Measurements from ENCODE around the gene SNAP91.
"Not testable (repeated sequence)": the region's sequence is repeated elsewhere in the genome, so short reads cannot be mapped to it uniquely, and the experiment has no call there.

The SNAP91 gene

DNA sequence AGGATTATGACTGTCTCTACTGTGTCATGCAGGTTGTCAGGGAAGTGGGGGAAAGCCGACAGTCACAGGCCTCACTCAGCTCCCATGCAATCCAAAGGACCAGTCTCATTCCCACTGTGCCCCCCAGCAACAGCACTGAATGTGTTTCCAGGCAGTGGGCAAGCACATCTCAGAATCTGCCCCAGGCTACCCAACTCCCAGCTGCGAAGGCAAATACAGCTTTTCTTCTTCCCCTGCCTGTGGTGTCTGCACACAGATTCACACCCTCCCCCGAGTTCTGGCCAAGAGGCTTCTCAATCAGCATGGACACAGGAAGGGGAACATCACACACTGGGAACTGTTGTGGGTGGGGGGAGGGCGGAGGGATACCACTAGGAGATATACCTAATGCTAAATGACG lies 75.3 kb downstream of the SNAP91 start:
- TF ChIP-seq, protein P1, sequence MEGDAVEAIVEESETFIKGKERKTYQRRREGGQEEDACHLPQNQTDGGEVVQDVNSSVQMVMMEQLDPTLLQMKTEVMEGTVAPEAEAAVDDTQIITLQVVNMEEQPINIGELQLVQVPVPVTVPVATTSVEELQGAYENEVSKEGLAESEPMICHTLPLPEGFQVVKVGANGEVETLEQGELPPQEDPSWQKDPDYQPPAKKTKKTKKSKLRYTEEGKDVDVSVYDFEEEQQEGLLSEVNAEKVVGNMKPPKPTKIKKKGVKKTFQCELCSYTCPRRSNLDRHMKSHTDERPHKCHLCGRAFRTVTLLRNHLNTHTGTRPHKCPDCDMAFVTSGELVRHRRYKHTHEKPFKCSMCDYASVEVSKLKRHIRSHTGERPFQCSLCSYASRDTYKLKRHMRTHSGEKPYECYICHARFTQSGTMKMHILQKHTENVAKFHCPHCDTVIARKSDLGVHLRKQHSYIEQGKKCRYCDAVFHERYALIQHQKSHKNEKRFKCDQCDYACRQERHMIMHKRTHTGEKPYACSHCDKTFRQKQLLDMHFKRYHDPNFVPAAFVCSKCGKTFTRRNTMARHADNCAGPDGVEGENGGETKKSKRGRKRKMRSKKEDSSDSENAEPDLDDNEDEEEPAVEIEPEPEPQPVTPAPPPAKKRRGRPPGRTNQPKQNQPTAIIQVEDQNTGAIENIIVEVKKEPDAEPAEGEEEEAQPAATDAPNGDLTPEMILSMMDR (IDR thresholded peaks at IDR 0.05; ENCODE audit: low read depth, low read length, missing control alignments), result no peak
- no peak overlapping the region for H3K4me3 ChIP-seq (ENCODE audit: low read depth, low read length)
- no peak for DNase-seq (ENCODE audit: low read depth)

DNA sequence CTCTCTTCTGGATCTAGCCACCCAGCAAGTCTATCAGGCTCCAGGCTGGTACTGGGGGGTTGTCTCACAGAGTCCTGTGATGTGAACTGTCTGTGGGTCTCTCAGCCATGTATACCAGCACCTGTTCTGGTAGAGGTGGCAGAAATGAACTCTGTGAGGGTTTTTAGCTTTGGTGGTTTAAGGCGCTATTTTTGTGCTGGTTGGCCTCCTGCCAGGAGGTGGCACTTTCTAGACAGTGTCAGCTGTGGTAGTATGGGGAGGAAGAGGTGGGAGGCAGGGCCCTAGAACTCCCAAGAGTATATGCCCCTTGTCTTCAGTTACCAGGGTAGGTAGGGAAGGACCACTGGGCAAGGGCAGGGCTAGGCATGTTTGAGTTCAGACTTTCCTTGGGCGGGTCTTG lies 75.8 kb downstream of the SNAP91 start:
- no peak overlapping the region for H3K4me3 ChIP-seq (ENCODE audit: low read depth, low read length)
- TF ChIP-seq, protein P1 (IDR thresholded peaks at IDR 0.05; ENCODE audit: low read depth, low read length, missing control alignments), result no peak
- no peak for DNase-seq (ENCODE audit: low read depth)

DNA sequence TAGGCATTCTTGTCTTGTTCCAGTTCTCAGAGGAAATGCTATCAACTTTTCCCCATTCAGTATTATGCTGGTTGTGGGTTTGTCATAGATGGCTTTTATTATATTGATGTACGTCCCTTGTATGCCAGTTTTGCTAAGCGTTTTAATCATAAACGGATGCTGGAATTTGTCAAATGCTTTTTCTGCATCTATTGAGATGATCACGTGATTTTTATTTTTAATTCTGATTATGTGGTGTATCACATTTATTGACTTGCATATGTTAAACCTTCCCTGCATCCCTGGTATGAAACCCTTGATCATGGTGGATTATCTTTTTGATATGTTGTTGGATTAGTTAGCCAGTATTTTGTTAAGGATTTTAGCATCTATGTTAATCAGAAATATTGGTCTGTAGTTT lies 79.0 kb downstream of the SNAP91 start:
- H3K4me3 ChIP-seq (ENCODE audit: low read depth, low read length); DNase-seq (ENCODE audit: low read depth): not testable (repeated sequence)

DNA sequence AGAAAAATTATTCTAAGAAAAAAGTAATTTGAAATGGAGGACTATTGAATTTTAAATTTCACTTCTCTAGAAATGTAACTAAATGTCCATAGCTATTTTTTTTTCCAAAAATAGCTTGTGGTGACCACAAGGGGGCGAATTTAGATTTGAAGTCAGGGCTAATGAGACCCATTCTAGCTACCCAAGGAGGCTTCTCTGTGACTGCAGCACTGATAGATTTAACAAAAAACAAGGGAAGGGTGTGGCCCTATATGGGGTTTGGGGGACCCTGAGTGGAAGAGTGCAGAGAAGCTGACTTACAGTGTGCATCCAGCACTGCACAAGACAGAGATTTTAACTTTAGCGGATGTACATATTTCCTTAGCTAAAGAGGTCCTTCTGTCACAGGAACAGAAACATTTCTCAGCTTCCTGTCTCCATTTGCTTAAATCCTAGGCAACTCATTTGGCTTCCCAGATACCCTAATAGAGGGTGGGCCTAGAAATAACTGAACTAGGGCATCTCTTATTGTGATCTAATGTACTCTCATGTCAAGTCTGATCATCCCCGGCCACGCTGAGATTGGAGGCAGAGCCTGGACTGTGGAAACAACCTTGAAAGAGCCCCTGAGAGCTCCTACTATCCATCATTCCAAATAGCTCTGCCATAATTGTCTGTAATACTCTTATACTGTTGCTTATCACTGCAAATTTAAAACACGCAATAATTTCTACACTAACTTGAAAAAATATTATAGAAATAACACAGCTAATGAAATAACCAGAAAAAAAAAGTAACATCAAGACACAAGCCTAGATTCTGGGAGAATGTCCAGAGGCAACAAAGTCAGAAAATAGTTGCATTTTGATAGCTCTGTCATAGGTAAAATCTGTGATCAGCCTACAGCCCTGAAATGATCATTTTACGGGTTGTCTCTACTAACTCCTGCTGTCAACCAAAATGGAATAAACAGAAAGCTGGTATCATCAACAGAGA lies 93.6 kb downstream of the SNAP91 start:
- TF ChIP-seq, protein P1 (IDR thresholded peaks at IDR 0.05; ENCODE audit: low read depth, low read length, missing control alignments), result peak; percentile 45
- DNase-seq (ENCODE audit: low read depth), result peak; percentile 3
- H3K4me3 ChIP-seq (ENCODE audit: low read depth, low read length), result no peak overlapping the region

DNA sequence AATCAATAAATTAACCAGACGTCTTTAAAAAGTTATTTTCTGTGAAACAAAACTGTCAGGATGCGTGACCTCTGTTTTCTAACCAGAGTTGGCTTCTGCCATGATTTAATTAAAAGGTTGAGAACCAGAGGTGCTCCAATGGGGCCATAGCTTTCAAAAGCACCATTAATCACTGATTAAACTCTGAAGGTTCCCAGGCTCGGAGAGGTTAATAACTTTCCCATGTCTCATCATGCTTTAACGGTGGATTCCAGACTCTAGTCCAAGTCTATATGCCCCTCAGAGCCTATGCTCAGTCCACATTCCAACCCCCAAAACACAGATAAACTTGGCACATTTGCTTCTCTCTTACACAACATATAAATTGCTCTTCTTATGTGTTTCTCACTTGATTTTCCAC lies 95.5 kb downstream of the SNAP91 start:
- TF ChIP-seq, protein P1 (IDR thresholded peaks at IDR 0.05; ENCODE audit: low read depth, low read length, missing control alignments), result no peak
- no peak overlapping the region for H3K4me3 ChIP-seq (ENCODE audit: low read depth, low read length)
- no peak for DNase-seq (ENCODE audit: low read depth)

DNA sequence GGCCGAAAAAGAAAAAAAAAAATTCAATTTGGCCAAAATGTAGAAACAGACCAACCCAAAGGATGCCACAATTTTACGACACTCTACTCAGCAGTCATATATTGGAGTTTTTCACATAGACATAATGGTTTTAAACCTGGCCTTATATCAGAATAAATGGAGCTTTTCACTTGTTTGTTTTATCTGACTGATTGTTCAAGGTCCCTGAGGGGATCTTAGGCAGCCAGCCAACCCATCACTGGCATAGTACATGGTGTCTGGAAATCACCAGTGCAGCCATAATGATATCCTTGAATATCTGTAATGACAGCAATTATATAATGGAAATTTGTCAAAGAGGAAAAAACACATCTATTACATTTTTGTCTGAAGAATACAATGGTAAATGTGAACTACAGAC lies 99.7 kb downstream of the SNAP91 start:
- DNase-seq (ENCODE audit: low read depth), result no peak
- TF ChIP-seq, protein P1 (IDR thresholded peaks at IDR 0.05; ENCODE audit: low read depth, low read length, missing control alignments), result no peak
- no peak overlapping the region for H3K4me3 ChIP-seq (ENCODE audit: low read depth, low read length)

DNA sequence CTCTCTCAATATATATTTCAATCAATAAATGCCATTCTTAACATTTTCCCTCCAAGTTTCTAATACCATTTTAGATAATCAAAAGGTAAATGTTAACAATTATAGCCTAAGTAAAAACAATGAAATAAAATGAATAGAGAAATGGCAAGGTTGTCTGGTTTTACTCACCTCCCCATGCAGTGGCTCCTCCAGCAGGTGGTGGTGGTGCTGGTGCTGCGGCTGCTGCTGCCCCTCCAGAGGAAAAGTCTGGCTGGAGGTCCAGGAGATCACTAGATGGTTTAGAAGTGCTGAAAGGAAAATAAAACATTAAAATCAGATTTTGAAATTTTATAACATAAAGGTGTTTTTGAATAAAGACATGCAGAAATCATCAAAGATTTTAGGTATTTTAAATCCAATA lies 103.4 kb downstream of the SNAP91 start:
- H3K4me3 ChIP-seq (ENCODE audit: low read depth, low read length), result no peak overlapping the region
- TF ChIP-seq, protein P1 (IDR thresholded peaks at IDR 0.05; ENCODE audit: low read depth, low read length, missing control alignments), result no peak
- DNase-seq (ENCODE audit: low read depth), result no peak

All from GM12864 (cell line).